HG02610 (cell line): Measurements from ENCODE around the gene SLITRK1.

ENCODE experiments used
- ATAC-seq: cut with Tn5 transposase; IDR thresholded peaks from one replicate; pipeline ENCODE4 v1.9.1; 2021; ENCODE audit warnings: mild to moderate bottlenecking, moderate library complexity; ENCODE audit not compliant: unreplicated experiment

SLITRK1 gene

GRCh38 chr13:83876546-83876945, 5.7 kb downstream of the SLITRK1 start:
- peak; percentile 97 for ATAC-seq

GRCh38 chr13:83867708-83868107, 14.6 kb downstream of the SLITRK1 start:
- no peak for ATAC-seq

GRCh38 chr13:83865161-83866137, 16.8 kb downstream of the SLITRK1 start:
- no peak for ATAC-seq

- no peak for ATAC-seq
Observed at GRCh38 chr13:83853771-83854170, 28.5 kb downstream of the SLITRK1 start.

GRCh38 chr13:83845106-83845505, 37.2 kb downstream of the SLITRK1 start:
- ATAC-seq = no peak

- ATAC-seq = no peak
Observed at GRCh38 chr13:83839146-83839545, 43.1 kb downstream of the SLITRK1 start.

GRCh38 chr13:83831796-83832195, 50.5 kb downstream of the SLITRK1 start:
- ATAC-seq = no peak

- ATAC-seq = no peak
Observed at GRCh38 chr13:83829810-83830209, 52.5 kb downstream of the SLITRK1 start.

GRCh38 chr13:83827338-83827737, 54.9 kb downstream of the SLITRK1 start:
- no peak for ATAC-seq
